ENCODE results near the gene MAPK1. TPM values are rescaled to one million over a fixed set of nuclear protein-coding genes. Genes with fewer than 3 reads are reported as not detected.

The MAPK1 gene
- total and polyA plus RNA-seq, 9 of the 15 experiments (the other 6 are each of a cell fraction or from before 2014, with no cell fraction given): 46.3 to 575 (median 283) TPM

DNA sequence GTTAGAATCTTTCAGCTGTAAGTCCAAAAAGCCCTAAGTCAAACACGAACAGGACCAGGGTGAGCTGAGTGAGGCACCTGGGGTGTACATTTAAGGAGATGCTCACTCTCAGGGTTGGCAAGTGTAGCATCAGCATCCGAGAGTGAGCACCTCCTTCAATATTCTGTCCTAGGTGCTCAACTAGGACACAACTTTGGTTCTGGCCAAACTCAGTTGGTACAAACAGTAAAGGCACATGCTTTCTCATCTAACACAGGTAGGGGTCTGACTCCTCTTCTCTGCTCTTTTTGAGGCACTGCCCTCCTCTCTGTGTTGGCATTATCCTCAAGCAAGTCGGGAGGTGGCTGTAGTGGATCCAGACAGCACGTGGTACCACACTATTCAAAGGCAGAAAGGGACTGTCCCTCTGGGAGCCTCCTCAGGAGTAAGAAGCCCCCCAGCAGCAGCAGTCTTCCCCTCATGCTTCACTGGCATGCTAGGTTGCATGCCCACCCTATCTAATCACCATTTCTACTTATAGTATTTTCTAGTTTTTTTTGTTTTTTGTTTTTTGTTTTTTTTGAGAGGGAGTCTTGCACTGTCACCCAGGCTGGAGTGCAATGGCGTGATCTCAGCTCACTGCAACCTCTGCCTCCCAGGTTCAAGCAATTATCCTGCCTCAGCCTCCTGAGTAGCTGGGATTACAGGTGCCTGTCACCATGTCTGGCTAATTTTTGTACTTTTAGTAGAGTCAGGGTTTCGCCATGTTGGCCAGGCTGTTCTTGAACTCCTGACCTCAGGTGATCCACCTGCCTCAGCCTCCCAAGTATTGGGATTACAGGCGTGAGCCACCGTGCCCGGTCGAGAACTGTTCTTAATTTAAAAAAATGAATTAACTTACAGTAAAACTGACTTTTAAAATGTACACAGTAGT is 14.7 kb upstream of the MAPK1 start (continued):
- TF ChIP-seq, protein P1, sequence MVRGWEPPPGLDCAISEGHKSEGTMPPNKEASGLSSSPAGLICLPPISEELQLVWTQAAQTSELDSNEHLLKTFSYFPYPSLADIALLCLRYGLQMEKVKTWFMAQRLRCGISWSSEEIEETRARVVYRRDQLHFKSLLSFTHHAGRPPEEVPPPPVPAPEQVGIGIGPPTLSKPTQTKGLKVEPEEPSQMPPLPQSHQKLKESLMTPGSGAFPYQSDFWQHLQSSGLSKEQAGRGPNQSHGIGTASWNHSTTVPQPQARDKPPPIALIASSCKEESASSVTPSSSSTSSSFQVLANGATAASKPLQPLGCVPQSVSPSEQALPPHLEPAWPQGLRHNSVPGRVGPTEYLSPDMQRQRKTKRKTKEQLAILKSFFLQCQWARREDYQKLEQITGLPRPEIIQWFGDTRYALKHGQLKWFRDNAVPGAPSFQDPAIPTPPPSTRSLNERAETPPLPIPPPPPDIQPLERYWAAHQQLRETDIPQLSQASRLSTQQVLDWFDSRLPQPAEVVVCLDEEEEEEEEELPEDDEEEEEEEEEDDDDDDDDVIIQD (CRISPR knock-in tag; IDR thresholded peaks at IDR 0.05): no peak
- 0 out of 2 replicates have a peak, but pooled peaks have one; percentile 51 for TF ChIP-seq RHOXF2B (CRISPR knock-in tag; conservative IDR thresholded peaks at IDR 0.05)
- no peak for TF ChIP-seq CREB1 (IDR thresholded peaks at IDR 0.05)
- peak; percentile 44; the same call in 1 of the 2 replicates for TF ChIP-seq CREB1 (CRISPR knock-in tag; IDR thresholded peaks at IDR 0.05)
- TF ChIP-seq, protein P2, sequence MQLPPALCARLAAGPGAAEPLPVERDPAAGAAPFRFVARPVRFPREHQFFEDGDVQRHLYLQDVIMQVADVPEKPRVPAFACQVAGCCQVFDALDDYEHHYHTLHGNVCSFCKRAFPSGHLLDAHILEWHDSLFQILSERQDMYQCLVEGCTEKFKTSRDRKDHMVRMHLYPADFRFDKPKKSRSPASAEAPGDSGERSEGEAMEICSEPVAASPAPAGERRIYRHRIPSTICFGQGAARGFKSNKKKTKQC (CRISPR knock-in tag; IDR thresholded peaks at IDR 0.05): peak; percentile 78; the same call in 1 of the 2 replicates
- no peak for TF ChIP-seq TEAD4 (IDR thresholded peaks at IDR 0.05; ENCODE audit: low read length)
- 0 out of 2 replicates have a peak, but pooled peaks have one; percentile 55 for TF ChIP-seq TEAD4 (CRISPR knock-in tag; IDR thresholded peaks at IDR 0.05; ENCODE audit: borderline replicate concordance)
- TF ChIP-seq, protein P3, sequence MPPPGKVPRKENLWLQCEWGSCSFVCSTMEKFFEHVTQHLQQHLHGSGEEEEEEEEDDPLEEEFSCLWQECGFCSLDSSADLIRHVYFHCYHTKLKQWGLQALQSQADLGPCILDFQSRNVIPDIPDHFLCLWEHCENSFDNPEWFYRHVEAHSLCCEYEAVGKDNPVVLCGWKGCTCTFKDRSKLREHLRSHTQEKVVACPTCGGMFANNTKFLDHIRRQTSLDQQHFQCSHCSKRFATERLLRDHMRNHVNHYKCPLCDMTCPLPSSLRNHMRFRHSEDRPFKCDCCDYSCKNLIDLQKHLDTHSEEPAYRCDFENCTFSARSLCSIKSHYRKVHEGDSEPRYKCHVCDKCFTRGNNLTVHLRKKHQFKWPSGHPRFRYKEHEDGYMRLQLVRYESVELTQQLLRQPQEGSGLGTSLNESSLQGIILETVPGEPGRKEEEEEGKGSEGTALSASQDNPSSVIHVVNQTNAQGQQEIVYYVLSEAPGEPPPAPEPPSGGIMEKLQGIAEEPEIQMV (tag; conservative IDR thresholded peaks at IDR 0.05; ENCODE audit: low read depth): no peak
- TF ChIP-seq, protein P4, sequence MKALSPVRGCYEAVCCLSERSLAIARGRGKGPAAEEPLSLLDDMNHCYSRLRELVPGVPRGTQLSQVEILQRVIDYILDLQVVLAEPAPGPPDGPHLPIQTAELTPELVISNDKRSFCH (CRISPR knock-in tag; IDR thresholded peaks at IDR 0.05): no peak
- TF ChIP-seq, protein P4 (tag; IDR thresholded peaks at IDR 0.05): no peak
- TF ChIP-seq, protein P5, sequence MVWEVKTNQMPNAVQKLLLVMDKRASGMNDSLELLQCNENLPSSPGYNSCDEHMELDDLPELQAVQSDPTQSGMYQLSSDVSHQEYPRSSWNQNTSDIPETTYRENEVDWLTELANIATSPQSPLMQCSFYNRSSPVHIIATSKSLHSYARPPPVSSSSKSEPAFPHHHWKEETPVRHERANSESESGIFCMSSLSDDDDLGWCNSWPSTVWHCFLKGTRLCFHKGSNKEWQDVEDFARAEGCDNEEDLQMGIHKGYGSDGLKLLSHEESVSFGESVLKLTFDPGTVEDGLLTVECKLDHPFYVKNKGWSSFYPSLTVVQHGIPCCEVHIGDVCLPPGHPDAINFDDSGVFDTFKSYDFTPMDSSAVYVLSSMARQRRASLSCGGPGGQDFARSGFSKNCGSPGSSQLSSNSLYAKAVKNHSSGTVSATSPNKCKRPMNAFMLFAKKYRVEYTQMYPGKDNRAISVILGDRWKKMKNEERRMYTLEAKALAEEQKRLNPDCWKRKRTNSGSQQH (CRISPR knock-in tag; IDR thresholded peaks at IDR 0.05): peak; percentile 74; the same call in 1 of the 2 replicates
- 0 out of 2 replicates have a peak, but pooled peaks have one; percentile 81 for TF ChIP-seq IRF2 (CRISPR knock-in tag; IDR thresholded peaks at IDR 0.05)
- TF ChIP-seq, protein P6, sequence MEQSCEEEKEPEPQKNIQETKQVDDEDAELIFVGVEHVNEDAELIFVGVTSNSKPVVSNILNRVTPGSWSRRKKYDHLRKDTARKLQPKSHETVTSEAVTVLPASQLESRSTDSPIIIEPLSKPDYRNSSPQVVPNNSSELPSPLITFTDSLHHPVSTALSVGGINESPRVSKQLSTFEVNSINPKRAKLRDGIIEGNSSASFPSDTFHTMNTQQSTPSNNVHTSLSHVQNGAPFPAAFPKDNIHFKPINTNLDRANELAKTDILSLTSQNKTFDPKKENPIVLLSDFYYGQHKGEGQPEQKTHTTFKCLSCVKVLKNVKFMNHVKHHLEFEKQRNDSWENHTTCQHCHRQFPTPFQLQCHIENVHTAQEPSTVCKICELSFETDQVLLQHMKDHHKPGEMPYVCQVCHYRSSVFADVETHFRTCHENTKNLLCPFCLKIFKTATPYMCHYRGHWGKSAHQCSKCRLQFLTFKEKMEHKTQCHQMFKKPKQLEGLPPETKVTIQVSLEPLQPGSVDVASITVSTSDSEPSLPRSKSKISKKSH (CRISPR knock-in tag; IDR thresholded peaks at IDR 0.05): 0 out of 2 replicates have a peak, but pooled peaks have one; percentile 39
- TF ChIP-seq MTF1 (CRISPR knock-in tag; IDR thresholded peaks at IDR 0.05; ENCODE audit: borderline replicate concordance): 0 out of 2 replicates have a peak, but pooled peaks have one; percentile 61
- TF ChIP-seq ZNF232 (CRISPR knock-in tag; IDR thresholded peaks at IDR 0.05): peak; percentile 76; the same call in 1 of the 2 replicates
- TF ChIP-seq CHD2 (IDR thresholded peaks at IDR 0.05; ENCODE audit: low read depth, low read length): no peak
- TF ChIP-seq, protein P7, sequence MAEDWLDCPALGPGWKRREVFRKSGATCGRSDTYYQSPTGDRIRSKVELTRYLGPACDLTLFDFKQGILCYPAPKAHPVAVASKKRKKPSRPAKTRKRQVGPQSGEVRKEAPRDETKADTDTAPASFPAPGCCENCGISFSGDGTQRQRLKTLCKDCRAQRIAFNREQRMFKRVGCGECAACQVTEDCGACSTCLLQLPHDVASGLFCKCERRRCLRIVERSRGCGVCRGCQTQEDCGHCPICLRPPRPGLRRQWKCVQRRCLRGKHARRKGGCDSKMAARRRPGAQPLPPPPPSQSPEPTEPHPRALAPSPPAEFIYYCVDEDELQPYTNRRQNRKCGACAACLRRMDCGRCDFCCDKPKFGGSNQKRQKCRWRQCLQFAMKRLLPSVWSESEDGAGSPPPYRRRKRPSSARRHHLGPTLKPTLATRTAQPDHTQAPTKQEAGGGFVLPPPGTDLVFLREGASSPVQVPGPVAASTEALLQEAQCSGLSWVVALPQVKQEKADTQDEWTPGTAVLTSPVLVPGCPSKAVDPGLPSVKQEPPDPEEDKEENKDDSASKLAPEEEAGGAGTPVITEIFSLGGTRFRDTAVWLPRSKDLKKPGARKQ (CRISPR knock-in tag; IDR thresholded peaks at IDR 0.05): 0 out of 2 replicates have a peak, but pooled peaks have one; percentile 20
